Fibroblast of lung (primary cell): Measurements from ENCODE around the gene CLEC12A. TPM values are rescaled to one million over a fixed set of nuclear protein-coding genes. Genes with fewer than 3 reads are reported as not detected.

ENCODE experiments used
- DNase-seq, 2 donors: peaks; one replicate each; pipeline versions ENCODE4 v3.0.0 to v3.0.0-alpha.2; 2010; ENCODE audit warnings: low read depth in 2 of 2
- H2AFZ ChIP-seq: 2 replicates; pipeline ENCODE4 v1.5.1; 2012; ENCODE audit warnings: low read length, control low read depth, inconsistent platforms
- H3K27ac ChIP-seq: 2 replicates; pipeline ENCODE4 v1.5.1; 2011; ENCODE audit warnings: low read length, control low read depth; ENCODE audit not compliant: insufficient read depth
- H3K27me3 ChIP-seq: 2 replicates; pipeline ENCODE4 v1.5.1; 2011; ENCODE audit warnings: mild to moderate bottlenecking, low read length; ENCODE audit not compliant: control insufficient read depth, insufficient read depth
- H3K36me3 ChIP-seq: 2 replicates; pipeline ENCODE4 v1.5.1; 2011; ENCODE audit warnings: low read length; ENCODE audit not compliant: control insufficient read depth, insufficient read depth
- H3K4me1 ChIP-seq: 2 replicates; pipeline ENCODE4 v1.5.1; 2011; ENCODE audit warnings: low read length; ENCODE audit not compliant: control insufficient read depth, insufficient read depth; ENCODE audit errors: extremely low read depth
- H3K4me2 ChIP-seq: 2 replicates; pipeline ENCODE4 v1.5.1; 2011; ENCODE audit warnings: low read length, control low read depth; ENCODE audit not compliant: insufficient read depth; ENCODE audit errors: extremely low read depth
- H3K4me3 ChIP-seq, 4 experiments: fragments of 200-600 bp in 1 of 4; sonication (generic) in 1 of 4; replicated peaks in 1 of 4; 2 replicates each; pipeline ENCODE4 v1.5.1; 2011 to 2016; ENCODE audit warnings: low read length in 4 of 4, low read depth in 3 of 4, mild to moderate bottlenecking in 3 of 4, control low read depth in 2 of 4, inconsistent platforms in 1 of 4, mixed read lengths in 1 of 4; ENCODE audit not compliant: insufficient read depth in 1 of 4; ENCODE audit errors: control extremely low read depth in 1 of 4
- H3K79me2 ChIP-seq: 2 replicates; pipeline ENCODE4 v1.5.1; 2012; ENCODE audit warnings: mild to moderate bottlenecking, low read length, inconsistent platforms; ENCODE audit not compliant: control insufficient read depth, insufficient read depth
- H3K9ac ChIP-seq: 2 replicates; pipeline ENCODE4 v1.5.1; 2011; ENCODE audit warnings: mild to moderate bottlenecking, low read length, control low read depth; ENCODE audit not compliant: insufficient read depth
- H3K9me3 ChIP-seq: 2 replicates; pipeline ENCODE4 v1.5.1; 2012; ENCODE audit warnings: low read depth, low read length; ENCODE audit not compliant: control insufficient read depth, insufficient read depth
- H4K20me1 ChIP-seq: 2 replicates; pipeline ENCODE4 v1.5.1; 2011; ENCODE audit warnings: low read length; ENCODE audit not compliant: control insufficient read depth, insufficient read depth; ENCODE audit errors: extremely low read depth
- CTCF ChIP-seq, 2 donors: IDR thresholded peaks in 1 of 2; conservative IDR thresholded peaks in 1 of 2; 1 replicate in 1 of 2; 2 replicates in 1 of 2; pipeline ENCODE4 v1.5.1; 2011 to 2012; ENCODE audit warnings: low read length in 2 of 2, control low read depth in 1 of 2, inconsistent platforms in 1 of 2, low read depth in 1 of 2, mild to moderate bottlenecking in 1 of 2
- EZH2 ChIP-seq: IDR thresholded peaks from 2 replicates; pipeline ENCODE4 v1.5.1; 2012; ENCODE audit warnings: low read length, control low read depth, mild to moderate bottlenecking; ENCODE audit errors: missing control alignments
- polyA plus RNA-seq, 2 donors: library from polyadenylated mRNA; depleted of rRNA in 1 of 2; stranded (reverse) in 1 of 2; unstranded in 1 of 2; fragments of >200 nt; gene quantifications; 2 replicates each; pipeline ENCODE4 v1.2.1, GENCODE V29; 2011 to 2012; ENCODE audit warnings: missing spikeins in 1 of 2
- total RNA-seq: library from RNA; depleted of rRNA; stranded (reverse); fragments of >200 nt; gene quantifications from 2 replicates; pipeline ENCODE4 v1.2.1, GENCODE V29; 2014

Gene CLEC12A
- total and polyA plus RNA-seq, 2 donors (not counting 1 experiment from before 2014, with no cell fraction given) = not detected

DNA sequence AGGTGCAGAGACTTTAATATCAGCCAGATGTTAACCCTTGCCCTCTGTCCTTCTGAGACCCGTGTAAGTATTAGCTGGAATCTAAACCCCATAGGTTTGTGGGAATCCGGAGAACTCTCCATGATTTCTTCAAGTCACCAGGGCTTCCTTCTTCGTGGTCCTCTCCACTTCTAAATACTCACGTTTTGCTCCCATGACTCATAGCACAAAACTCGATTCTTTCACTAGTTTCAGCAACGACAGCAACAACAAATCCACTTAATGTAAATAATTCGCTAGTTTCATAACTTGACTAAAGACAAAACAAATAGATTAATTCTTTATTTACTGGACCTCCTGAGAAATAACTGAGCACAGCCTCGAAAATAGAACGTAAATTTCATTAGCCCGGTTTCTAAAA lies 34.6 kb upstream of the CLEC12A start:
- Histone ChIP-seq H2AFZ (no peak overlapping the region), H3K27ac (no peak overlapping the region), H3K79me2 (no peaks in the 10 kb centered on the region), H3K4me3 (no peak overlapping the region), H3K9me3 (no peaks in the 10 kb centered on the region), H3K27me3 (no peaks in the 10 kb centered on the region), H4K20me1 (no peaks in the 10 kb centered on the region), H3K36me3 (no peaks in the 10 kb centered on the region), H3K9ac (no peak overlapping the region), H3K4me2 (no peak overlapping the region), H3K4me1 (no peaks in the 10 kb centered on the region)
- no peak for DNase-seq
- TF ChIP-seq CTCF (conservative IDR thresholded peaks at IDR 0.05 in 1 of 2, IDR thresholded peaks at IDR 0.05 in 1 of 2; ENCODE audit: low read depth in 1 of 2, low read length in 2 of 2) (no peak), EZH2 (no peak)

DNA sequence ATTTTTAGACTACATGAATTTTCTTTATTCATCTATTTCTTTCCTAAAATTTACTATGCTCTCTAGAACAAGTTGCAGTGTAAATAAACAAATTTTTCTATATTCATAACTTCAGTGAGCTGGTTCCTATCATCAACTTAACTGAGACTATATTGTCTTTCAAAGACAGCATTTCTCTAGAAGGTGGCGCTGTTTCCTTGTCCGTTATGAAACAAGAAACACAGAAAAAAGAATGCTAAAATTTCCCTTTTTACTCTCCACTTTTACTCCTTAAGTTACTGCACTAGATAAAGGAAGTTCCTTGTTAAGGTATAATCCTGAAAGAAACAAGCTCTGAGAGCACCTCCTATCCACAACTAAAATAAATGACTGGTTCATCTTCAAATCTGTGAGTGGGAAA lies 30.8 kb upstream of the CLEC12A start:
- Histone ChIP-seq H3K27ac (no peak overlapping the region), H3K4me2 (no peak overlapping the region), H3K9ac (no peak overlapping the region), H3K79me2 (no peaks in the 10 kb centered on the region), H3K27me3 (peaks cover 4% of the 10 kb centered on the region), H3K36me3 (no peaks in the 10 kb centered on the region), H3K9me3 (no peaks in the 10 kb centered on the region), H4K20me1 (no peaks in the 10 kb centered on the region), H3K4me1 (no peaks in the 10 kb centered on the region), H3K4me3 (no peak overlapping the region), H2AFZ (no peak overlapping the region)
- TF ChIP-seq CTCF (conservative IDR thresholded peaks at IDR 0.05 in 1 of 2, IDR thresholded peaks at IDR 0.05 in 1 of 2; ENCODE audit: low read depth in 1 of 2, low read length in 2 of 2) (peak in 1 of 2 donors; percentile 44), EZH2 (no peak)
- peak in 1 of 2 donors; percentile 17 for DNase-seq

GRCh38 chr12:9941838-9942237 lies 29.4 kb upstream of the CLEC12A start:
- no peak for DNase-seq
- no peaks in the 10 kb centered on the region for H3K4me1 ChIP-seq
- H4K20me1 ChIP-seq = no peaks in the 10 kb centered on the region
- H2AFZ ChIP-seq = no peak overlapping the region
- no peak overlapping the region for H3K4me3 ChIP-seq
- peaks cover 4% of the 10 kb centered on the region for H3K27me3 ChIP-seq
- H3K9ac ChIP-seq = no peak overlapping the region
- H3K9me3 ChIP-seq = no peaks in the 10 kb centered on the region
- H3K4me2 ChIP-seq = no peak overlapping the region
- no peaks in the 10 kb centered on the region for H3K79me2 ChIP-seq
- TF ChIP-seq CTCF (conservative IDR thresholded peaks at IDR 0.05 in 1 of 2, IDR thresholded peaks at IDR 0.05 in 1 of 2; ENCODE audit: low read depth in 1 of 2, low read length in 2 of 2) = no peak
- TF ChIP-seq EZH2 = no peak
- H3K27ac ChIP-seq = no peak overlapping the region
- no peaks in the 10 kb centered on the region for H3K36me3 ChIP-seq
